Endothelial cell of umbilical vein (primary cell): ENCODE measurements around the gene RAD54L. TPM values are rescaled to one million over a fixed set of nuclear protein-coding genes. Genes with fewer than 3 reads are reported as not detected.
"Not testable (repeated sequence)": the region's sequence is repeated elsewhere in the genome, so short reads cannot be mapped to it uniquely, and the experiment has no call there.

Experiments used
- BruUV-seq: library from RNA; stranded (reverse); fragments of 400-500 nt; replicated peaks from 2 replicates; lab custom pipeline; 2021; lab: Mats Ljungman, UMichigan
- CTCF ChIA-PET: fragments of 300-600, 350-600 bp; sonication (Branson Sonifier 250); formaldehyde crosslinking; loops from one replicate; lab custom pipeline; 2021; ENCODE audit warnings: antibody characterized with exemption, inconsistent platforms; lab: Charles Lee
- POLR2A ChIA-PET: fragments of 300-600, 350-600 bp; sonication (Branson Sonifier 250); formaldehyde crosslinking; loops from one replicate; lab custom pipeline; 2021; ENCODE audit warnings: antibody characterized with exemption, inconsistent platforms; lab: Charles Lee
- DNase-seq: peaks from one replicate; pipeline ENCODE4 v3.0.0-alpha.2; 2011; ENCODE audit warnings: low read depth, low spot score
- FAIRE-seq: peaks from 2 replicates; lab custom pipeline; 2011; peaks lifted over from hg19 to GRCh38; lab: Jason Lieb, UNC
- H2AFZ ChIP-seq: 2 replicates; pipeline ENCODE4 v1.6.0; 2012; ENCODE audit warnings: low read depth, low read length, control low read depth, inconsistent platforms
- H3K27ac ChIP-seq: 2 replicates; pipeline ENCODE4 v1.5.1; 2011; ENCODE audit warnings: low read depth, mild to moderate bottlenecking, control low read depth, low read length, moderate library complexity; ENCODE audit not compliant: insufficient read depth
- H3K27me3 ChIP-seq, 2 experiments: 2 replicates each; pipeline versions ENCODE4 v1.6.0 to v1.6.1; 2011; ENCODE audit warnings: low read length in 2 of 2, mixed read lengths in 1 of 2; ENCODE audit not compliant: control insufficient read depth in 2 of 2, insufficient read depth in 2 of 2
- H3K36me3 ChIP-seq, 2 experiments: 2 replicates in 1 of 2; 3 replicates in 1 of 2; pipeline ENCODE4 v1.5.1; 2011; ENCODE audit warnings: low read length in 2 of 2, mild to moderate bottlenecking in 1 of 2, moderate library complexity in 1 of 2; ENCODE audit not compliant: control insufficient read depth in 2 of 2, insufficient read depth in 2 of 2; ENCODE audit errors: extremely low read depth in 1 of 2
- H3K4me1 ChIP-seq: 3 replicates; pipeline ENCODE4 v1.5.1; 2011; ENCODE audit warnings: mild to moderate bottlenecking, low read length; ENCODE audit not compliant: control insufficient read depth, insufficient read depth; ENCODE audit errors: extremely low read depth
- H3K4me2 ChIP-seq: 2 replicates; pipeline ENCODE4 v1.6.1; 2011; ENCODE audit warnings: low read length, control low read depth, mixed read lengths; ENCODE audit not compliant: insufficient read depth
- H3K4me3 ChIP-seq, 3 experiments: fragments of 200-600 bp in 1 of 3; sonication (generic), shearing (Covaris generic) in 1 of 3; replicated peaks in 1 of 3; 2 replicates each; pipeline ENCODE4 v1.5.1; 2011 to 2016; ENCODE audit warnings: control low read depth in 3 of 3, low read length in 3 of 3, mild to moderate bottlenecking in 2 of 3, inconsistent platforms in 1 of 3, low read depth in 1 of 3, moderate library complexity in 1 of 3; ENCODE audit not compliant: insufficient read depth in 1 of 3
- H3K79me2 ChIP-seq: 2 replicates; pipeline ENCODE4 v1.6.0; 2012; ENCODE audit warnings: low read length, inconsistent platforms; ENCODE audit not compliant: control insufficient read depth, insufficient read depth
- H3K9ac ChIP-seq: replicated peaks from 2 replicates; pipeline ENCODE3; 2011; ENCODE audit warnings: low read length, control low read depth; ENCODE audit not compliant: insufficient read depth; ENCODE audit errors: extremely low read depth
- H3K9me1 ChIP-seq: replicated peaks from 3 replicates; pipeline ENCODE4 v1.6.0; 2011; ENCODE audit warnings: mild to moderate bottlenecking, low read length; ENCODE audit not compliant: control insufficient read depth, insufficient read depth; ENCODE audit errors: extremely low read depth
- H3K9me3 ChIP-seq: replicated peaks from 2 replicates; pipeline ENCODE4 v1.5.1; 2012; ENCODE audit warnings: low read length, inconsistent platforms; ENCODE audit not compliant: control insufficient read depth, insufficient read depth
- H4K20me1 ChIP-seq: replicated peaks from 2 replicates; pipeline ENCODE3; 2011; ENCODE audit warnings: mild to moderate bottlenecking, low read length; ENCODE audit not compliant: control insufficient read depth, insufficient read depth; ENCODE audit errors: extremely low read depth
- CTCF ChIP-seq, 2 donors: IDR thresholded peaks; 1 replicate in 1 of 2; 2 replicates in 1 of 2; pipeline ENCODE4 v1.5.1; 2011; ENCODE audit warnings: low read length in 2 of 2, mild to moderate bottlenecking in 2 of 2, moderate library complexity in 2 of 2, control low read depth in 1 of 2, inconsistent platforms in 1 of 2, low read depth in 1 of 2; ENCODE audit not compliant: insufficient read depth in 1 of 2; ENCODE audit errors: extremely low read depth in 1 of 2
- FOS ChIP-seq: IDR thresholded peaks from 2 replicates; pipeline ENCODE4 v1.6.1; 2011; ENCODE audit warnings: mild to moderate bottlenecking, low read length, moderate library complexity, borderline replicate concordance; ENCODE audit not compliant: insufficient read depth
- MAX ChIP-seq: IDR thresholded peaks from 2 replicates; pipeline ENCODE4 v1.6.1; 2011; ENCODE audit not compliant: insufficient read depth, insufficient read length
- POLR2AphosphoS5 ChIP-seq: IDR thresholded peaks from 2 replicates; pipeline ENCODE4 v1.6.1; 2012; ENCODE audit warnings: low read depth, mild to moderate bottlenecking, control low read depth, low read length, moderate library complexity; ENCODE audit not compliant: insufficient read depth
- dilution Hi-C: fragments of 300-500 bp; cut with MboI; formaldehyde crosslinking; loops from one replicate; pipeline ENCODE4 v1.15.0; 2019; ENCODE audit warnings: low sequenced_read_pairs; ENCODE audit not compliant: extremely low pct_ligation_motif_present
- intact Hi-C: fragments of 100-400 bp; cut with micrococcal nuclease; formaldehyde crosslinking; loops from one replicate; pipeline ENCODE4 v1.10.0; 2022
- polyA plus RNA-seq, 4 experiments: library from polyadenylated mRNA; depleted of rRNA in 3 of 4; stranded (reverse) in 3 of 4; unstranded in 1 of 4; fragments of >200 nt; gene quantifications; 2 replicates each; pipeline versions ENCODE4 v1.2.1 to v1.2.3, GENCODE V29; 2011 to 2012; ENCODE audit warnings: missing spikeins in 1 of 4
- total RNA-seq: library from RNA; stranded (reverse); gene quantifications from 2 replicates; pipeline ENCODE4 v1.2.3, GENCODE V29; 2021

The RAD54L gene
- total and polyA plus RNA-seq, 2 donors (not counting 3 experiments of a cell fraction or from before 2014, with no cell fraction given) = 10.5 to 18.9 TPM

- H3K4me2 ChIP-seq = no peak overlapping the region
- no peaks in the 10 kb centered on the region for H3K27me3 ChIP-seq
- H3K9ac ChIP-seq = no peak overlapping the region
- H3K4me1 ChIP-seq = peaks cover 20% of the 10 kb centered on the region
- no peaks in the 10 kb centered on the region for H3K9me1 ChIP-seq
- H3K36me3 ChIP-seq = no peaks in the 10 kb centered on the region
- ChIA-PET POLR2A (interaction anchor here (0.6 kb wide), 1 partner anchor 21 kb away, joined by 3 read pairs; no protein-coding TSS in a partner anchor), CTCF (interaction anchor here (0.7 to 3.2 kb wide), 12 partner anchors 9 to 102 kb away, joined by 3 to 47 read pairs (median 5); partner anchors contain the start of genes LRRC41 and UQCRH)
- intact Hi-C loops (no loop called here), dilution Hi-C loops (no loop called here)
- no peaks in the 10 kb centered on the region for H4K20me1 ChIP-seq
- H2AFZ ChIP-seq = peak overlapping the region; percentile 44
- BruUV-seq = no TSS peak
- FAIRE-seq (peak; percentile 62), DNase-seq (peak; percentile 13)
- H3K4me3 ChIP-seq = no peak overlapping the region
- TF ChIP-seq CTCF (IDR thresholded peaks at IDR 0.05; ENCODE audit: extremely low read depth in 1 of 2, insufficient read depth in 1 of 2, low read depth in 1 of 2, low read length in 2 of 2) (peak; percentile 13 to 35), FOS (no peak), MAX (no peak), POLR2AphosphoS5 (no peak)
- H3K27ac ChIP-seq = no peak overlapping the region
- peaks cover 14% of the 10 kb centered on the region for H3K79me2 ChIP-seq
- H3K9me3 ChIP-seq = no peaks in the 10 kb centered on the region
These were observed 2.7 kb upstream of the RAD54L start for GRCh38 chr1:46244656-46245371.

- FAIRE-seq, H3K9me3 ChIP-seq, H3K27me3 ChIP-seq, H3K4me2 ChIP-seq, H4K20me1 ChIP-seq, H3K36me3 ChIP-seq, H3K9me1 ChIP-seq, POLR2A ChIA-PET, dilution Hi-C loops, H3K4me3 ChIP-seq, DNase-seq, BruUV-seq, H3K27ac ChIP-seq, H3K9ac ChIP-seq: not testable (repeated sequence)
- Histone ChIP-seq H3K79me2 (peaks cover 14% of the 10 kb centered on the region), H2AFZ (peak overlapping the region; percentile 96), H3K4me1 (peaks cover 20% of the 10 kb centered on the region)
- CTCF ChIA-PET = interaction anchor here (0.9 to 2.7 kb wide), 9 partner anchors 12 to 212 kb away, joined by 3 to 25 read pairs (median 5); partner anchors contain the start of genes LRRC41 and UQCRH
- intact Hi-C loops = loop anchor here (2.0 kb wide), 1 partner anchor 57 kb away; the partner anchor contains the start of genes LRRC41 and UQCRH
These were observed 1.4 kb upstream of the RAD54L start for GRCh38 chr1:46246136-46246535.
